GM12865 (cell line): ENCODE measurements around the gene CCDC158.

Source experiments
- DNase-seq: peaks from one replicate; pipeline ENCODE4 v3.0.0; 2010; ENCODE audit warnings: low read depth
- H3K4me3 ChIP-seq: 2 replicates; pipeline ENCODE4 v1.5.1; 2011; ENCODE audit warnings: mild to moderate bottlenecking, low read depth, low read length, control low read depth
- TF ChIP-seq, protein P1 (sequence below): IDR thresholded peaks from 2 replicates; pipeline ENCODE4 v1.5.1; 2011; ENCODE audit warnings: low read length, control low read depth, low read depth, inconsistent platforms; ENCODE audit not compliant: insufficient read depth; ENCODE audit errors: missing control alignments

The CCDC158 gene

DNA sequence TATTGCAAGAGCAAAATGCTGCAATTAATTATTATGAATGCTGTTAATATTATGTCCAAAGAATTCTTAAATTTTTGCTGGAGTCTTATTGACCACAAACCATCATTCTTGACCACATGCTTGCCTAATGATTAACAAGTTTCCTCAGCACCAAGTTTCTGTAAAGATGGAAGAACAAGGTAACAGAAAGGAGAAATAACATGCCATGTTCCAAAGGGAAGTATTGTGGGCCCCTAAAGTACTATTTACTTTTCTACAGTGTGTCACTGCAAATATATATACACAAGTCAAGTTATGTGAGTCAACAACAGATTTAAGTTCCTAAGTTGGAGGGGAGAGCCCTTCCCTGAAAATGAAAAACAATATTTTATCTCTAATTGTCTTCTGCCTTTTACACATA lies 148.9 kb downstream of the CCDC158 start:
- TF ChIP-seq, protein P1, sequence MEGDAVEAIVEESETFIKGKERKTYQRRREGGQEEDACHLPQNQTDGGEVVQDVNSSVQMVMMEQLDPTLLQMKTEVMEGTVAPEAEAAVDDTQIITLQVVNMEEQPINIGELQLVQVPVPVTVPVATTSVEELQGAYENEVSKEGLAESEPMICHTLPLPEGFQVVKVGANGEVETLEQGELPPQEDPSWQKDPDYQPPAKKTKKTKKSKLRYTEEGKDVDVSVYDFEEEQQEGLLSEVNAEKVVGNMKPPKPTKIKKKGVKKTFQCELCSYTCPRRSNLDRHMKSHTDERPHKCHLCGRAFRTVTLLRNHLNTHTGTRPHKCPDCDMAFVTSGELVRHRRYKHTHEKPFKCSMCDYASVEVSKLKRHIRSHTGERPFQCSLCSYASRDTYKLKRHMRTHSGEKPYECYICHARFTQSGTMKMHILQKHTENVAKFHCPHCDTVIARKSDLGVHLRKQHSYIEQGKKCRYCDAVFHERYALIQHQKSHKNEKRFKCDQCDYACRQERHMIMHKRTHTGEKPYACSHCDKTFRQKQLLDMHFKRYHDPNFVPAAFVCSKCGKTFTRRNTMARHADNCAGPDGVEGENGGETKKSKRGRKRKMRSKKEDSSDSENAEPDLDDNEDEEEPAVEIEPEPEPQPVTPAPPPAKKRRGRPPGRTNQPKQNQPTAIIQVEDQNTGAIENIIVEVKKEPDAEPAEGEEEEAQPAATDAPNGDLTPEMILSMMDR, result no peak
- H3K4me3 ChIP-seq, result no peak overlapping the region
- no peak for DNase-seq

DNA sequence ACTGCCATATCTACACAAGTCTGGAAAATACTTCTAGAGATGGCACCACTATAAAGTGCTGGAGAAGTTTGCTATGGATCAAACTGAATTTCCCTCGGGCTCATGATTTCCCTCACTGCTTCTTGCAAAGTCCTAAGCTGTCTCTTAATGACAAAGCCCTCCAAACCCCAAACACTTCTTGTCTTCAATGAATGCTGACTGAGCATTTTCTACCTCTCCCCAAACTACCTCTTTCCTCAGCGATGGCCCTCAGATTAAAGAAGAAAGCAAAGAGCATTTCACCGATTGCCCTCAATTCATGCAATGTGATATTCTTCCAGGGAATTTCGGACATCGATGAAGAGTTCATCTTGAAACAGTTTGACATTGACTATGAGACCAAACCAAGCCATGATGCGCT lies 149.7 kb downstream of the CCDC158 start:
- H3K4me3 ChIP-seq, result no peak overlapping the region
- TF ChIP-seq, protein P1, result no peak
- no peak for DNase-seq

DNA sequence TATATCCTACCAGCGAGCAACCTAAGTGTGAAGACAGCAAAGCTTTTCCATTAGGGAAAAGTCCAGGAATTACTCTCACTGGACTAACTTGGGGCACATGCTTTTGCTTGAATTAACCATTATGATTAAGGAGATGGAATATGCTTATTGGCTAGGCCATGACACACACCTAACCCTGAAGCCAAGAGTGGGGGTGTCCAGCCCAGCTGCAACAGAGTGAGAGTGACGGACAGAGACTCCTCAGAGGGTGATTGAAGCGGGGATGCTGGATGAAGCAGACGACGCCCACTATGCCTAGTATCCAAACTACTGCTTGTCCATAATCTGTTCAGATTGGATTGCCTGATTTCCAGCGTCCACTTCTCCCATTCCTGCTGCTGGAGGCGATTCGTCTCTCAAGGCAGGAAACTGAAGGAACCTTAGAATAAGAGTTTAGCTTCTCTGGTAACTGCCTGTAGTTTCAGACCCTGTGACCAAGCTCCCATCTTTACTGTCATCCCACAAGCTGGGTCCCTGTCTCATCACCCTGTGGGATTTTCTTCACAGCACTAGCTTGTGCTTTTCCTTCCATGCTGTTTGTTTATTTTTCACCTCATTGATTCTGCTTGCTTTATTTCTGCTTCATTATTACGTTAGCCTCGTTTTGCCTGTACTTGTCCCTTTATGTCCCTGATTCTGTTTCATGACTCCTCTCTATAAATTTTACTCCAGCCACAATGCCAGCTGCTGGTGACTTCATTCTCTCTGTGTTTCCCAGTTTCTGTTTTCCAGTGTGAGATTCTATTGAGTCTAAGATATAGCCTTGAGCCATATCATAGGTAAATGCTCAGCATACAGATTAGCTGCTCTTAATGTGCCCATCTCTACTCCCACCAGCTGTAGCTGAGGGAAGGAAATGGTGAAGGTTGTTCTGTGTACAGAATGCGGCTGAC lies 150.4 kb downstream of the CCDC158 start:
- H3K4me3 ChIP-seq, result no peak overlapping the region
- TF ChIP-seq, protein P1, result no peak
- DNase-seq, result no peak

DNA sequence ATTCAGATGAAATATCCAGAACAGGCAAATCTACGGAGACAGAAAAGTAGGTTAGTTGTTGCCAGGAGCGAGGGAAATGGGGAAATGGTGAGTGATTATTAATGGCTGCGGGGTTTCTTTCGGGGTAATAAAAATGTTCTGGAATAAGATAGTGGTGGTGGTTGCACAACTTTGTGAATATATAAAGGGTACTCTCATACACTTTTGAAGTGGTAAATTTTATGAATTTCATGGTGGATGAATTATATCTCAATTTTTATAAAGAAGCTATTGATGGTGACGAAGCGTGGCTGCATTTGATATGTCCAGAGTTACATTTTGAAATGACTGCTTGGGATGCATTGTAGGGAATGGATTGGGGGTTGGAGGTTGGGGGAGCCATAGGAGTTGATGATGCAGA lies 153.1 kb downstream of the CCDC158 start:
- no peak for DNase-seq
- TF ChIP-seq, protein P1, result no peak

DNA sequence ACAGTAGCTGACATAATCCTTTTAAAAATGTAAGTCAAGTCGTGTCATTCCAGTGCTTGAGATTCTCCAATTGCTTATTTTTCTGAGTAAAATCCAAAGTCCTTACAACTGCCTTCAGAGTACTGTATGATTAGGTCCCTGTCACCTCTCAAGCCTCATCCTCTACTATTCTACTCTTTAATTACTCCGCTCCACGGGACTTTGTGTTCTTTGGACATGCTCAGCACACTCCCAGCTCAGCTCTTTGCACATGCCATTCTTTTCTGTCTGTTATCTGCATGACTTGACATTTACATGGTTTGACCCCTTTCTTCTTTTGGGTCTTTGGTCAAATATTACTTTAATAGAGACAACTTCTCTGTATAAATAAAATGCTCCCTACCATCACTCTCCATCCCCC lies 154.3 kb downstream of the CCDC158 start:
- TF ChIP-seq, protein P1, result no peak
- no peak for DNase-seq
- H3K4me3 ChIP-seq, result no peak overlapping the region

More for the DNA sequence above, 153.1 kb downstream of the CCDC158 start:
- H3K4me3 ChIP-seq, result no peak overlapping the region

DNA sequence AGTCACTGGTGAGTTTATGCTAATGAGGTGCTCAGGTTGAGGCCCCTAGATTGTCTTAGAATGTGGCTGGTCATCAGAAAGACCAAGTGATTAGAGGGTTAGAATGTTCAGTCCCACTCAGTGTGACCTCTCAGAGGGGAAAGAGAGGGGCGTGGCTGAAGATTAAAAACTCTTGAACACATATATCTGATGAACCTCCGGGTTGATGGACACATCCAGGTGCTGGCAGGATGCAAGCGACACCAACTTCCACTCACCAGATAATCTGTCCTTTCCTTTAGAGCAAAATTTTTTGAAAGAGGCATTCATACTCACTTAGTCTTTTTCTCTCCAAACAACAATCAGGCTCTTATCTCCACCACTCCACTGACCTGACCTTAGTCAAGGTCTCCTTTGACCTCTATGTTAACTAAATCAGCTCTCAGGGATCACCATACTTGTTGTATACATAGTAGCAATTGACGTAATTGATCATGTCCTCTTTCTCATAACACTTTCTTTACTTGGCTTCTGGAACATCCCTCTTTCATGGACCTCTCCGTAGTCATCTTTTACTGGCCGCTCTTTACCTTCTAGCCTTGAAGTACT lies 155.2 kb downstream of the CCDC158 start:
- no peak for DNase-seq
- TF ChIP-seq, protein P1, result no peak
- H3K4me3 ChIP-seq, result no peak overlapping the region
